Transverse colon (tissue), 4 donors: Measurements from ENCODE around the gene CLEC19A. TPM values are rescaled to one million over a fixed set of nuclear protein-coding genes. Genes with fewer than 3 reads are reported as not detected.
"Not testable (repeated sequence)": the region's sequence is repeated elsewhere in the genome, so short reads cannot be mapped to it uniquely, and the experiment has no call there.

ENCODE experiments used
- DNase-seq: peaks from one replicate; pipeline ENCODE4 v3.0.0-alpha.2; 2019
- H3K27ac ChIP-seq, 4 donors: fragments of 200-600 bp; sonication (generic); 2 replicates each; pipeline ENCODE4 v1.5.1; 2016 to 2018; ENCODE audit warnings: inconsistent platforms in 4 of 4
- H3K27me3 ChIP-seq: fragments of 200-600 bp; sonication (generic); 2 replicates; pipeline ENCODE4 v1.5.1; 2017; ENCODE audit warnings: inconsistent platforms
- H3K36me3 ChIP-seq, 4 donors: fragments of 200-600 bp; sonication (generic); 2 replicates each; pipeline ENCODE4 v1.5.1; 2017 to 2019; ENCODE audit warnings: inconsistent platforms in 4 of 4
- H3K4me1 ChIP-seq, 4 donors: fragments of 200-600 bp; sonication (generic); 2 replicates each; pipeline ENCODE4 v1.5.1; 2017 to 2020; ENCODE audit warnings: inconsistent platforms in 4 of 4
- H3K4me3 ChIP-seq, 4 donors: fragments of 200-600 bp; sonication (generic); 1 replicate in 1 of 4; 2 replicates in 3 of 4; pipeline versions ENCODE4 v1.5.1 to v1.6.1; 2017 to 2019; ENCODE audit warnings: inconsistent platforms in 4 of 4
- H3K9me3 ChIP-seq, 2 donors: fragments of 200-600 bp; sonication (generic); 2 replicates each; pipeline ENCODE4 v1.5.1; 2017 to 2019; ENCODE audit warnings: inconsistent platforms in 2 of 2
- EP300 ChIP-seq: sonication (generic); formaldehyde crosslinking; IDR thresholded peaks from one replicate; pipeline ENCODE4 v1.6.1; 2017; ENCODE audit warnings: antibody characterized with exemption, low read depth
- POLR2A ChIP-seq: fragments of 450-650 bp; IDR thresholded peaks from one replicate; pipeline ENCODE4 v1.6.1; 2016; ENCODE audit warnings: antibody characterized with exemption, mild to moderate bottlenecking, moderate library complexity
- POLR2AphosphoS5 ChIP-seq, 3 donors: sonication (generic); formaldehyde crosslinking; IDR thresholded peaks; one replicate each; pipeline ENCODE4 v1.6.1; 2016; ENCODE audit warnings: antibody characterized with exemption in 3 of 3
- WGBS, 2 donors: methylation state at CpG; one replicate each; pipeline ENCODE4 v1.1.5; 2018; ENCODE audit warnings: low coverage in 1 of 2; 5-methylcytosine and 5-hydroxymethylcytosine counted together
- in situ Hi-C, 4 donors: fragments of 200-750 bp; cut with MboI; loops; one replicate each; pipeline versions ENCODE4 v1.15.0 to v1.15.1; 2017; ENCODE audit warnings: low sequenced_read_pairs in 3 of 4, low pct_ligation_motif_present in 1 of 4, low pct_unique_long_range_greater_than_20kb in 1 of 4
- intact Hi-C: fragments of 100-400 bp; cut with DNase I; formaldehyde crosslinking; loops from one replicate; pipeline ENCODE4 v1.15.1; 2023; ENCODE audit warnings: low total_unique reads
- total RNA-seq, 4 donors: library from RNA; depleted of rRNA; stranded (reverse); fragments of >200 nt; gene quantifications; one replicate each; pipeline ENCODE4 v1.1.0, GENCODE V29; 2016
- TF ChIP-seq, protein P1 (sequence below), 5 experiments: fragments of 200-600 bp in 3 of 5; fragments of 450-650 bp in 2 of 5; sonication (generic) in 3 of 5; IDR thresholded peaks; 1 replicate in 2 of 5; 2 replicates in 3 of 5; pipeline ENCODE4 v1.5.1; 2016 to 2017; ENCODE audit warnings: antibody characterized with exemption in 5 of 5, inconsistent platforms in 3 of 5, mild to moderate bottlenecking in 2 of 5, moderate library complexity in 1 of 5

The CLEC19A gene
- total RNA-seq, 4 donors from 2014 or later, result not detected

GRCh38 chr16:19315889-19316433, 30.4 kb downstream of the CLEC19A start:
- Histone ChIP-seq H3K36me3 (no peaks in the 10 kb centered on the region), H3K9me3 (no peaks in the 10 kb centered on the region), H3K4me3 (no peak overlapping the region), H3K27me3 (no peaks in the 10 kb centered on the region), H3K4me1 (no peaks in the 10 kb centered on the region), H3K27ac (no peak overlapping the region)
- in situ Hi-C loops, result no loop called here
- no peak for DNase-seq
- intact Hi-C loops, result no loop called here
- 58 to 71% methylated on average over 1 to 5 of the region's 5 CpGs for WGBS, 2 donors
- TF ChIP-seq, protein P1, sequence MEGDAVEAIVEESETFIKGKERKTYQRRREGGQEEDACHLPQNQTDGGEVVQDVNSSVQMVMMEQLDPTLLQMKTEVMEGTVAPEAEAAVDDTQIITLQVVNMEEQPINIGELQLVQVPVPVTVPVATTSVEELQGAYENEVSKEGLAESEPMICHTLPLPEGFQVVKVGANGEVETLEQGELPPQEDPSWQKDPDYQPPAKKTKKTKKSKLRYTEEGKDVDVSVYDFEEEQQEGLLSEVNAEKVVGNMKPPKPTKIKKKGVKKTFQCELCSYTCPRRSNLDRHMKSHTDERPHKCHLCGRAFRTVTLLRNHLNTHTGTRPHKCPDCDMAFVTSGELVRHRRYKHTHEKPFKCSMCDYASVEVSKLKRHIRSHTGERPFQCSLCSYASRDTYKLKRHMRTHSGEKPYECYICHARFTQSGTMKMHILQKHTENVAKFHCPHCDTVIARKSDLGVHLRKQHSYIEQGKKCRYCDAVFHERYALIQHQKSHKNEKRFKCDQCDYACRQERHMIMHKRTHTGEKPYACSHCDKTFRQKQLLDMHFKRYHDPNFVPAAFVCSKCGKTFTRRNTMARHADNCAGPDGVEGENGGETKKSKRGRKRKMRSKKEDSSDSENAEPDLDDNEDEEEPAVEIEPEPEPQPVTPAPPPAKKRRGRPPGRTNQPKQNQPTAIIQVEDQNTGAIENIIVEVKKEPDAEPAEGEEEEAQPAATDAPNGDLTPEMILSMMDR (IDR thresholded peaks at IDR 0.05), result no peak
- TF ChIP-seq POLR2A (no peak), EP300 (no peak), POLR2AphosphoS5 (IDR thresholded peaks at IDR 0.05) (no peak)

- Histone ChIP-seq H3K4me1 (no peaks in the 10 kb centered on the region), H3K36me3 (no peaks in the 10 kb centered on the region), H3K27ac (no peak overlapping the region), H3K4me3 (no peak overlapping the region), H3K27me3 (no peaks in the 10 kb centered on the region), H3K9me3 (no peaks in the 10 kb centered on the region)
- TF ChIP-seq EP300 (no peak), POLR2A (no peak), POLR2AphosphoS5 (IDR thresholded peaks at IDR 0.05) (no peak)
- TF ChIP-seq, protein P1 (IDR thresholded peaks at IDR 0.05), result no peak
- intact Hi-C loops (no loop called here), in situ Hi-C loops (no loop called here)
- WGBS, 2 donors, result 66 to 75% methylated on average over 4 to 7 of the region's 7 CpGs
- no peak for DNase-seq
Observed at GRCh38 chr16:19316846-19317245, 31.3 kb downstream of the CLEC19A start.

DNA sequence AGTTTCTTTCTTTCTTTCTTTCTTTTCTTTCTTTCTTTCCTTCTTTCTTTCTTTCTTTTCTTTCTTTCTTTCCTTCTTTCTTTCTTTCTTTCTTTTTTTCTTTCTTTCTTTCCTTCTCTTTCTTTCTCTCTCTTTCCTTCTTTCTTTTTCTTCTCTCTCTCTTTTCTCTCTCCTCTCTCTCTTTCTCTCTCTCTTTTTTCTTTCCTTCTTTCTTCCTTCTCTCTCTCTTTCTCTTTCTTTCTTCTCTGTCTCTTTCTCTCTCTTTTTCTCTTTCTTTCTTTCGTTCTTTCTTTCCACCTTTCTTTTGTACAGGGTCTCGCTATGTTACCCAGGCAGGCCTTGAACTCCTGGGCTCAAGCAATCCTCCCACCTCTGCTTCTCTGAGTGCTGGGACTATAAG, 35.7 kb downstream of the CLEC19A start:
- H3K4me1 ChIP-seq, H3K27me3 ChIP-seq, H3K9me3 ChIP-seq, H3K4me3 ChIP-seq, in situ Hi-C loops, H3K36me3 ChIP-seq, H3K27ac ChIP-seq, intact Hi-C loops, DNase-seq: not testable (repeated sequence)
- WGBS, 2 donors, result 87 to 100% methylated on average over 1 to 2 of the region's 2 CpGs

DNA sequence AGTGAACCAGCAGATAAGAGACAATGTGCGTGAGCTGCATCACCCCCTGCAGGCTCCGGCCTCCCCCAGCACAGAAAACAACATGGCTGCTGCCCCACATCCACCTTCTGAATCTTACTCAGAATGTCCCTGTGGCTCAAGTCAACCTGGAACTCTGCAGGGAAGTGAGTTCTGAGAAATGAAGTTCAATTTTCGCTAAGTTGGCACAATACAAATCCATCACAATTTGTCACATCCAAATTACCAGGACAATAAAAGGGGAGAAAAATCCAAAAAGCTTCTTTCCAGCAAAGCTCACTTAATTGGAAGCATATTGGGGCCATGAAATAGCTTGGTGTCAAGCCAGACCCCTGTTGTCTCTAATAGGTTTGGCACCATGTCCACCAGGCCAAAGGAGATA, 38.1 kb downstream of the CLEC19A start:
- no peaks in the 10 kb centered on the region for H3K9me3 ChIP-seq
- in situ Hi-C loops, result no loop called here
- no peak overlapping the region for H3K4me3 ChIP-seq
- no peaks in the 10 kb centered on the region for H3K36me3 ChIP-seq
- no peak for DNase-seq
- 73% methylated on average over 3 of the region's 3 CpGs; no CpG with 5 or more reads in 1 of the 2 donors for WGBS, 2 donors
- H3K27ac ChIP-seq, result no peak overlapping the region
- H3K27me3 ChIP-seq, result no peaks in the 10 kb centered on the region
- H3K4me1 ChIP-seq, result no peaks in the 10 kb centered on the region
- TF ChIP-seq POLR2A (no peak), EP300 (no peak), POLR2AphosphoS5 (IDR thresholded peaks at IDR 0.05) (no peak)
- TF ChIP-seq, protein P1 (IDR thresholded peaks at IDR 0.05), result no peak
- intact Hi-C loops, result no loop called here

GRCh38 chr16:19328364-19328763, 42.8 kb downstream of the CLEC19A start:
- DNase-seq, result no peak
- no peaks in the 10 kb centered on the region for H3K27me3 ChIP-seq
- TF ChIP-seq, protein P1 (IDR thresholded peaks at IDR 0.05), result no peak
- TF ChIP-seq EP300 (no peak), POLR2A (no peak), POLR2AphosphoS5 (IDR thresholded peaks at IDR 0.05) (no peak)
- H3K36me3 ChIP-seq, result no peaks in the 10 kb centered on the region
- WGBS, 2 donors, result 100% methylated on average over 1 of the region's 1 CpG
- no peak overlapping the region for H3K4me3 ChIP-seq
- in situ Hi-C loops, result no loop called here
- H3K9me3 ChIP-seq, result no peaks in the 10 kb centered on the region
- H3K4me1 ChIP-seq, result no peaks in the 10 kb centered on the region
- intact Hi-C loops, result no loop called here
- H3K27ac ChIP-seq, result no peak overlapping the region
